SU-DHL-6 (cell line): ENCODE data around the gene STK39.

ENCODE experiments used
- H2AFZ ChIP-seq: fragments of 200-600 bp; sonication (generic); 2 replicates; pipeline ENCODE4 v1.6.1; 2014; ENCODE audit warnings: low read depth, mild to moderate bottlenecking, moderate library complexity, mixed read lengths, antibody characterized with exemption, low read length; ENCODE audit not compliant: severe bottlenecking
- H3F3A ChIP-seq: fragments of 200-600 bp; shearing (Covaris generic); 2 replicates; pipeline ENCODE4 v1.6.0; 2016; ENCODE audit warnings: antibody characterized with exemption, mild to moderate bottlenecking; ENCODE audit not compliant: insufficient read depth
- H3K27ac ChIP-seq: fragments of 200-600 bp; sonication (generic); 2 replicates; pipeline ENCODE4 v1.5.1; 2016; ENCODE audit warnings: low read depth, mild to moderate bottlenecking, low read length, moderate library complexity, mixed read lengths
- H3K27me3 ChIP-seq: fragments of 200-600 bp; sonication (generic), shearing (Covaris generic); 2 replicates; pipeline ENCODE4 v1.6.0; 2014; ENCODE audit warnings: mild to moderate bottlenecking, low read length
- H3K36me3 ChIP-seq: fragments of 200-600 bp; sonication (generic); 2 replicates; pipeline ENCODE4 v1.6.1; 2014; ENCODE audit warnings: mild to moderate bottlenecking, low read length, mixed read lengths
- H3K4me2 ChIP-seq: fragments of 300-600, 200-600 bp; shearing (Covaris generic), sonication (generic); 2 replicates; pipeline ENCODE4 v1.6.0; 2014; ENCODE audit warnings: low read length, low read depth, mild to moderate bottlenecking; ENCODE audit not compliant: poor library complexity, severe bottlenecking
- H3K4me3 ChIP-seq: fragments of 200-600 bp; sonication (generic); 2 replicates; pipeline ENCODE4 v1.5.1; 2014; ENCODE audit warnings: antibody characterized with exemption, low read length, mild to moderate bottlenecking, mixed read lengths; ENCODE audit not compliant: insufficient read depth, poor library complexity, severe bottlenecking
- H3K79me2 ChIP-seq: fragments of 200-600 bp; sonication (generic); 2 replicates; pipeline ENCODE4 v1.6.1; 2014; ENCODE audit warnings: mild to moderate bottlenecking, low read length, moderate library complexity; ENCODE audit not compliant: insufficient read depth
- H3K9ac ChIP-seq: fragments of 200-600 bp; sonication (generic); 2 replicates; pipeline ENCODE4 v1.7.0; 2014; ENCODE audit warnings: mild to moderate bottlenecking, low read length
- H3K9me2 ChIP-seq: fragments of 200-600 bp; sonication (generic); replicated peaks from 2 replicates; pipeline ENCODE4 v1.6.1; 2014; ENCODE audit warnings: low read length; ENCODE audit not compliant: insufficient read depth
- H3K9me3 ChIP-seq: fragments of 200-600 bp; sonication (generic); 2 replicates; pipeline ENCODE4 v1.6.1; 2014; ENCODE audit warnings: low read length, mixed read lengths; ENCODE audit not compliant: insufficient read depth
- H4K20me1 ChIP-seq: fragments of 200-600 bp; sonication (generic); 2 replicates; pipeline ENCODE4 v1.6.1; 2014; ENCODE audit warnings: low read depth, mild to moderate bottlenecking, antibody characterized with exemption, low read length, moderate library complexity, mixed read lengths
- CTCF ChIP-seq: fragments of 200-600 bp; sonication (generic); IDR thresholded peaks from one replicate; pipeline ENCODE4 v1.5.1; 2017; ENCODE audit warnings: antibody characterized with exemption, mild to moderate bottlenecking, low read length, moderate library complexity; ENCODE audit not compliant: insufficient read depth, poor library complexity, severe bottlenecking
- EZH2phosphoT487 ChIP-seq: fragments of 200-600 bp; sonication (generic), shearing (Covaris generic); conservative IDR thresholded peaks from 2 replicates; pipeline ENCODE4 v1.6.1; 2018; ENCODE audit warnings: mild to moderate bottlenecking, antibody characterized with exemption, low read length, moderate library complexity, mixed read lengths

The STK39 gene

GRCh38 chr2:168079236-168079635, 168.2 kb downstream of the STK39 start:
- H3K9me3 ChIP-seq: no peaks in the 10 kb centered on the region
- no peak overlapping the region for H3K9ac ChIP-seq
- H3K36me3 ChIP-seq: no peaks in the 10 kb centered on the region
- H2AFZ ChIP-seq: no peak overlapping the region
- H4K20me1 ChIP-seq: no peaks in the 10 kb centered on the region
- no peak for TF ChIP-seq EZH2phosphoT487
- TF ChIP-seq CTCF: no peak
- no peaks in the 10 kb centered on the region for H3K9me2 ChIP-seq
- H3F3A ChIP-seq: no peaks in the 10 kb centered on the region
- H3K4me3 ChIP-seq: no peak overlapping the region
- no peak overlapping the region for H3K27ac ChIP-seq
- H3K79me2 ChIP-seq: no peaks in the 10 kb centered on the region
- no peak overlapping the region for H3K4me2 ChIP-seq
- H3K27me3 ChIP-seq: no peaks in the 10 kb centered on the region

- H2AFZ ChIP-seq: no peak overlapping the region
- no peaks in the 10 kb centered on the region for H3F3A ChIP-seq
- TF ChIP-seq CTCF: no peak
- no peak for TF ChIP-seq EZH2phosphoT487
- no peaks in the 10 kb centered on the region for H3K9me3 ChIP-seq
- H3K4me3 ChIP-seq: no peak overlapping the region
- H3K27me3 ChIP-seq: no peaks in the 10 kb centered on the region
- H3K36me3 ChIP-seq: no peaks in the 10 kb centered on the region
- no peak overlapping the region for H3K4me2 ChIP-seq
- H3K9me2 ChIP-seq: no peaks in the 10 kb centered on the region
- H3K9ac ChIP-seq: no peak overlapping the region
- no peak overlapping the region for H3K27ac ChIP-seq
- H4K20me1 ChIP-seq: no peaks in the 10 kb centered on the region
- H3K79me2 ChIP-seq: no peaks in the 10 kb centered on the region
Measured at GRCh38 chr2:168076731-168077130, 170.7 kb downstream of the STK39 start.

- Histone ChIP-seq H3K4me2 (no peak overlapping the region), H2AFZ (no peak overlapping the region), H3K79me2 (no peaks in the 10 kb centered on the region), H3K9ac (no peak overlapping the region), H3K36me3 (no peaks in the 10 kb centered on the region), H3K27ac (no peak overlapping the region), H3K9me2 (no peaks in the 10 kb centered on the region), H3K4me3 (no peak overlapping the region), H4K20me1 (no peaks in the 10 kb centered on the region), H3K27me3 (no peaks in the 10 kb centered on the region), H3K9me3 (no peaks in the 10 kb centered on the region), H3F3A (no peaks in the 10 kb centered on the region)
- TF ChIP-seq CTCF (no peak), EZH2phosphoT487 (no peak)
Measured at GRCh38 chr2:168075446-168075845, 171.9 kb downstream of the STK39 start.
